ENCODE measurements around the gene C10orf90. TPM values are rescaled to one million over a fixed set of nuclear protein-coding genes. Genes with fewer than 3 reads are reported as not detected.

C10orf90 gene
- polyA plus RNA-seq, 3 donors: not detected

DNA sequence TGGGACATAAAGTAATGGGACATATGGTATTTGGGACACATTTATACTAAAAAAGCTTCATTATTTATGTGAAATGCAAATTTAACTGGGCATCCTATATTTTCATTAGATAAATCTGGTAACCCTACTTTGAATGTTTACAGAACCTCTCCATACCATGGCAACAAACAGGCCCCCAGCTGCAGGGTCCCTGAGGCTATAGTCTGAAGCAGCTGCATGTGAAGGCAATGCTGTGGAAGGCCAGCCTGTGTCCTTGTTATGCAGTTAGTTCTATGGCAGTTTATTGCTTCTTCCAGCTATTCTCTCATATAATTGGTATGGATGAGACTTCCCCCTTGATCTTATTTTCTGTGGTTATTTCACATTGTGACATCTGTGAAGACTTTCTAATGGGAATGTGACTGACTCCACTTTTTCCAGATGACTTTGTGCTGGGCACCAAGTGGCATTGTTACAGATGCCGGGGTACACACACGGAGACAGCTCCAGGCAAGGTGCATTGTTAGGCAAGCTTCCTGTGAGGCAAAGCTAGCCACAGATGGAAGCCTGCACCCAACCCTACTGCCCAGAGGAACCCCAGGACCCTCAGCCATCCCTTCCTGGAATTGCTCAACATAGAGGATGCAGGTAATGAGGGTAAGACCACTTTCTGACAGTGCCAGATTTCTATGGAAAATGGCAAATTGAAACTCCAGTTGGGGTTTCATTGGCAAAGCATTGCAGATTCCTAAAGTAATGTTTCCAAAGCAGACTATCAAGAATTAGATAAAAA is 232.7 kb downstream of the C10orf90 start:
- H3K36me3 Mint-ChIP-seq: no peaks in the 10 kb centered on the region
- H3K9ac ChIP-seq (ENCODE audit: insufficient read depth, low read length, poor library complexity, severe bottlenecking): no peak overlapping the region
- no peaks in the 10 kb centered on the region for H3K79me2 ChIP-seq (ENCODE audit: insufficient read depth, low read length)
- H3K27me3 ChIP-seq (ENCODE audit: control insufficient read depth in 2 of 2, insufficient read depth in 2 of 2, low read length in 2 of 2): no peaks in the 10 kb centered on the region
- H3K4me3 ChIP-seq (replicated peaks in 1 of 3; ENCODE audit: low read depth in 2 of 3, low read length in 3 of 3): no peak overlapping the region
- H3K4me1 Mint-ChIP-seq: no peaks in the 10 kb centered on the region
- no peaks in the 10 kb centered on the region for H4K20me1 ChIP-seq (ENCODE audit: insufficient read depth, low read length)
- TF ChIP-seq, protein P1, sequence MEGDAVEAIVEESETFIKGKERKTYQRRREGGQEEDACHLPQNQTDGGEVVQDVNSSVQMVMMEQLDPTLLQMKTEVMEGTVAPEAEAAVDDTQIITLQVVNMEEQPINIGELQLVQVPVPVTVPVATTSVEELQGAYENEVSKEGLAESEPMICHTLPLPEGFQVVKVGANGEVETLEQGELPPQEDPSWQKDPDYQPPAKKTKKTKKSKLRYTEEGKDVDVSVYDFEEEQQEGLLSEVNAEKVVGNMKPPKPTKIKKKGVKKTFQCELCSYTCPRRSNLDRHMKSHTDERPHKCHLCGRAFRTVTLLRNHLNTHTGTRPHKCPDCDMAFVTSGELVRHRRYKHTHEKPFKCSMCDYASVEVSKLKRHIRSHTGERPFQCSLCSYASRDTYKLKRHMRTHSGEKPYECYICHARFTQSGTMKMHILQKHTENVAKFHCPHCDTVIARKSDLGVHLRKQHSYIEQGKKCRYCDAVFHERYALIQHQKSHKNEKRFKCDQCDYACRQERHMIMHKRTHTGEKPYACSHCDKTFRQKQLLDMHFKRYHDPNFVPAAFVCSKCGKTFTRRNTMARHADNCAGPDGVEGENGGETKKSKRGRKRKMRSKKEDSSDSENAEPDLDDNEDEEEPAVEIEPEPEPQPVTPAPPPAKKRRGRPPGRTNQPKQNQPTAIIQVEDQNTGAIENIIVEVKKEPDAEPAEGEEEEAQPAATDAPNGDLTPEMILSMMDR (IDR thresholded peaks at IDR 0.05): no peak
- peaks cover 0 to 19% (median 5%) of the 10 kb centered on the region in 7 donors for H3K9me3 Mint-ChIP-seq
- no peak overlapping the region for H3K27ac Mint-ChIP-seq
- H2AFZ ChIP-seq (ENCODE audit: insufficient read depth, low read depth, low read length, poor library complexity, severe bottlenecking): no peak overlapping the region
- H3K36me3 ChIP-seq (replicated peaks in 1 of 2; ENCODE audit: control insufficient read depth in 1 of 2, insufficient read depth in 2 of 2, low read length in 2 of 2): no peaks in the 10 kb centered on the region
- H3K4me2 ChIP-seq (replicated peaks; ENCODE audit: extremely low read depth, low read length, poor library complexity, severe bottlenecking): no peak overlapping the region
- H3K27me3 Mint-ChIP-seq (ENCODE audit: low read depth in 3 of 3): peaks cover 0 to 5% (median 4%) of the 10 kb centered on the region in 3 donors
- no peaks in the 10 kb centered on the region for H3K9me3 ChIP-seq (replicated peaks in 1 of 2; ENCODE audit: control insufficient read depth in 1 of 2, insufficient read depth in 1 of 2, low read length in 2 of 2)
- no peaks in the 10 kb centered on the region for H3K4me1 ChIP-seq (ENCODE audit: control insufficient read depth in 1 of 2, insufficient read depth in 2 of 2, low read length in 2 of 2)
- no peak overlapping the region for H3K4me3 Mint-ChIP-seq
- no peak overlapping the region for H3K27ac ChIP-seq (ENCODE audit: low read depth in 1 of 2, low read length in 2 of 2)
- 50% methylated on average over 2 of the region's 2 CpGs for WGBS (ENCODE audit: insufficient coverage)
- no peak for DNase-seq
- intact Hi-C loops (cut with micrococcal nuclease): no loop called here

DNA sequence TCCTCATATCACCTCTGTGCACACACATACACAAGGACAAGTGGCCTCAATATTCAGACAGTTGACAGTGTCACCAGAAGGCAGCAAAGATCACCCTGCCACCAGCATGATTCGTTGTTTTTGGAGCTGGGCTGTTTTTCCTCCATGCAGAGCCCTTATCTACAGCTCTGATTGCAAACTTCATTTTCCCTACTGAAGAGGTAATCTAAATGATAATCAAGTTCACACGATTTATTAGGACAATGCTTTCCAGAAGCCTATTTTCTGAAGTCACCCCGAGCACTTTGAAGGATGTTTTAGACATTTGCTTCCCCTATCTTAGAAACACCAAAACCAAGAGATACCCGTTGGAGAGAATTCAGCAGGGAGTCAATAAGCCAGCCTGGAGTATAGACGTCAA is 236.3 kb downstream of the C10orf90 start:
- Histone ChIP-seq H4K20me1 (ENCODE audit: insufficient read depth, low read length) (no peaks in the 10 kb centered on the region), H3K9ac (ENCODE audit: insufficient read depth, low read length, poor library complexity, severe bottlenecking) (no peak overlapping the region), H2AFZ (ENCODE audit: insufficient read depth, low read depth, low read length, poor library complexity, severe bottlenecking) (no peak overlapping the region), H3K4me1 (ENCODE audit: control insufficient read depth in 1 of 2, insufficient read depth in 2 of 2, low read length in 2 of 2) (no peaks in the 10 kb centered on the region), H3K36me3 (replicated peaks in 1 of 2; ENCODE audit: control insufficient read depth in 1 of 2, insufficient read depth in 2 of 2, low read length in 2 of 2) (no peaks in the 10 kb centered on the region), H3K4me2 (replicated peaks; ENCODE audit: extremely low read depth, low read length, poor library complexity, severe bottlenecking) (no peak overlapping the region), H3K4me3 (replicated peaks in 1 of 3; ENCODE audit: low read depth in 2 of 3, low read length in 3 of 3) (no peak overlapping the region), H3K27ac (ENCODE audit: low read depth in 1 of 2, low read length in 2 of 2) (no peak overlapping the region), H3K27me3 (ENCODE audit: control insufficient read depth in 2 of 2, insufficient read depth in 2 of 2, low read length in 2 of 2) (no peaks in the 10 kb centered on the region), H3K9me3 (replicated peaks in 1 of 2; ENCODE audit: control insufficient read depth in 1 of 2, insufficient read depth in 1 of 2, low read length in 2 of 2) (no peaks in the 10 kb centered on the region), H3K79me2 (ENCODE audit: insufficient read depth, low read length) (no peaks in the 10 kb centered on the region)
- no CpG with 5 or more reads among the region's 5 CpGs for WGBS (ENCODE audit: insufficient coverage)
- H3K27ac Mint-ChIP-seq: no peak overlapping the region
- no peak for DNase-seq
- no peaks in the 10 kb centered on the region for H3K36me3 Mint-ChIP-seq
- intact Hi-C loops (cut with micrococcal nuclease): no loop called here
- peaks cover 0 to 14% (median 2%) of the 10 kb centered on the region in 7 donors for H3K9me3 Mint-ChIP-seq
- H3K27me3 Mint-ChIP-seq (ENCODE audit: low read depth in 3 of 3): peaks cover 0 to 6% (median 0%) of the 10 kb centered on the region in 3 donors
- TF ChIP-seq, protein P1 (IDR thresholded peaks at IDR 0.05): no peak
- no peaks in the 10 kb centered on the region for H3K4me1 Mint-ChIP-seq
- H3K4me3 Mint-ChIP-seq: no peak overlapping the region
